ENCODE results near the gene EFHC1. TPM values are rescaled to one million over a fixed set of nuclear protein-coding genes. Genes with fewer than 3 reads are reported as not detected.

The EFHC1 gene
- total RNA-seq, 1 donor from 2014 or later, result 25.6 TPM

GRCh38 chr6:52403086-52403485, 17.1 kb upstream of the EFHC1 start:
- Histone ChIP-seq H3K4me1 (ENCODE audit: insufficient read depth, low read length) (no peaks in the 10 kb centered on the region), H3K27ac (ENCODE audit: low read depth, low read length) (no peak overlapping the region), H3K36me3 (ENCODE audit: insufficient read depth, low read length) (no peaks in the 10 kb centered on the region), H3K4me2 (ENCODE audit: low read length) (no peak overlapping the region), H2AFZ (ENCODE audit: low read depth, low read length) (no peak overlapping the region), H3K79me2 (ENCODE audit: insufficient read depth, low read length) (no peaks in the 10 kb centered on the region), H4K20me1 (ENCODE audit: insufficient read depth, low read length) (no peaks in the 10 kb centered on the region), H3K27me3 (ENCODE audit: insufficient read depth, low read length) (no peaks in the 10 kb centered on the region), H3K9ac (ENCODE audit: low read length) (no peak overlapping the region), H3K4me3 (ENCODE audit: insufficient read depth, low read depth, low read length) (no peak overlapping the region), H3K9me3 (ENCODE audit: insufficient read depth, low read depth, low read length) (no peaks in the 10 kb centered on the region)
- no peak for TF ChIP-seq CTCF (IDR thresholded peaks at IDR 0.05; ENCODE audit: insufficient read depth, low read depth, low read length)
- TF ChIP-seq EZH2 (IDR thresholded peaks at IDR 0.05; ENCODE audit: insufficient read depth, low read length), result no peak
- H3K27me3 Mint-ChIP-seq (ENCODE audit: low read depth, unreplicated experiment), result no peaks in the 10 kb centered on the region
- FAIRE-seq, result no peak
- H3K27ac Mint-ChIP-seq (ENCODE audit: unreplicated experiment), result no peak overlapping the region
- H3K4me1 Mint-ChIP-seq (ENCODE audit: low read depth, unreplicated experiment), result no peaks in the 10 kb centered on the region
- no peaks in the 10 kb centered on the region for H3K9me3 Mint-ChIP-seq (ENCODE audit: unreplicated experiment)
- DNase-seq (ENCODE audit: low read depth), result no peak
- H3K4me3 Mint-ChIP-seq (ENCODE audit: unreplicated experiment), result no peak overlapping the region
- no peaks in the 10 kb centered on the region for H3K36me3 Mint-ChIP-seq (ENCODE audit: low read depth, unreplicated experiment)

- Histone ChIP-seq H3K79me2 (ENCODE audit: insufficient read depth, low read length) (no peaks in the 10 kb centered on the region), H4K20me1 (ENCODE audit: insufficient read depth, low read length) (no peaks in the 10 kb centered on the region), H3K4me3 (ENCODE audit: insufficient read depth, low read depth, low read length) (no peak overlapping the region), H3K36me3 (ENCODE audit: insufficient read depth, low read length) (no peaks in the 10 kb centered on the region), H3K27me3 (ENCODE audit: insufficient read depth, low read length) (no peaks in the 10 kb centered on the region), H3K4me1 (ENCODE audit: insufficient read depth, low read length) (no peaks in the 10 kb centered on the region), H2AFZ (ENCODE audit: low read depth, low read length) (no peak overlapping the region), H3K9me3 (ENCODE audit: insufficient read depth, low read depth, low read length) (no peaks in the 10 kb centered on the region), H3K9ac (ENCODE audit: low read length) (no peak overlapping the region), H3K4me2 (ENCODE audit: low read length) (no peak overlapping the region), H3K27ac (ENCODE audit: low read depth, low read length) (no peak overlapping the region)
- no peak for TF ChIP-seq EZH2 (IDR thresholded peaks at IDR 0.05; ENCODE audit: insufficient read depth, low read length)
- TF ChIP-seq CTCF (IDR thresholded peaks at IDR 0.05; ENCODE audit: insufficient read depth, low read depth, low read length), result no peak
- DNase-seq (ENCODE audit: low read depth), result no peak
- Mint-ChIP-seq H3K36me3 (ENCODE audit: low read depth, unreplicated experiment) (no peaks in the 10 kb centered on the region), H3K27me3 (ENCODE audit: low read depth, unreplicated experiment) (no peaks in the 10 kb centered on the region), H3K4me1 (ENCODE audit: low read depth, unreplicated experiment) (no peaks in the 10 kb centered on the region), H3K27ac (ENCODE audit: unreplicated experiment) (no peak overlapping the region), H3K4me3 (ENCODE audit: unreplicated experiment) (no peak overlapping the region), H3K9me3 (ENCODE audit: unreplicated experiment) (no peaks in the 10 kb centered on the region)
- FAIRE-seq, result no peak
Measured at GRCh38 chr6:52403627-52404026, 16.5 kb upstream of the EFHC1 start.

GRCh38 chr6:52405243-52405642, 14.9 kb upstream of the EFHC1 start:
- Mint-ChIP-seq H3K4me1 (ENCODE audit: low read depth, unreplicated experiment) (peaks cover 6% of the 10 kb centered on the region), H3K4me3 (ENCODE audit: unreplicated experiment) (no peak overlapping the region), H3K36me3 (ENCODE audit: low read depth, unreplicated experiment) (no peaks in the 10 kb centered on the region), H3K27me3 (ENCODE audit: low read depth, unreplicated experiment) (no peaks in the 10 kb centered on the region), H3K27ac (ENCODE audit: unreplicated experiment) (no peak overlapping the region), H3K9me3 (ENCODE audit: unreplicated experiment) (no peaks in the 10 kb centered on the region)
- Histone ChIP-seq H2AFZ (ENCODE audit: low read depth, low read length) (no peak overlapping the region), H3K9me3 (ENCODE audit: insufficient read depth, low read depth, low read length) (no peaks in the 10 kb centered on the region), H4K20me1 (ENCODE audit: insufficient read depth, low read length) (no peaks in the 10 kb centered on the region), H3K27ac (ENCODE audit: low read depth, low read length) (no peak overlapping the region), H3K79me2 (ENCODE audit: insufficient read depth, low read length) (no peaks in the 10 kb centered on the region), H3K27me3 (ENCODE audit: insufficient read depth, low read length) (no peaks in the 10 kb centered on the region), H3K36me3 (ENCODE audit: insufficient read depth, low read length) (no peaks in the 10 kb centered on the region), H3K9ac (ENCODE audit: low read length) (no peak overlapping the region), H3K4me1 (ENCODE audit: insufficient read depth, low read length) (no peaks in the 10 kb centered on the region), H3K4me2 (ENCODE audit: low read length) (no peak overlapping the region), H3K4me3 (ENCODE audit: insufficient read depth, low read depth, low read length) (no peak overlapping the region)
- TF ChIP-seq EZH2 (IDR thresholded peaks at IDR 0.05; ENCODE audit: insufficient read depth, low read length) (no peak), CTCF (IDR thresholded peaks at IDR 0.05; ENCODE audit: insufficient read depth, low read depth, low read length) (no peak)
- no peak for FAIRE-seq
- no peak for DNase-seq (ENCODE audit: low read depth)

All from astrocyte (in vitro differentiated cells and primary cell).